NB4 (cell line): ENCODE measurements around the gene CUL1.

Experiments
- DNase-seq: peaks from one replicate; pipeline ENCODE4 v3.0.0; 2010; ENCODE audit warnings: low read depth
- H3K4me3 ChIP-seq: one replicate; pipeline ENCODE4 v1.5.1; 2011; ENCODE audit warnings: mild to moderate bottlenecking, low read depth, low read length, moderate library complexity
- CTCF ChIP-seq: IDR thresholded peaks from one replicate; pipeline ENCODE4 v1.5.1; 2012; ENCODE audit warnings: low read depth, low read length
- MAX ChIP-seq: IDR thresholded peaks from 2 replicates; pipeline ENCODE4 v1.6.1; 2011; ENCODE audit warnings: low read depth, low read length
- MYC ChIP-seq: IDR thresholded peaks from 2 replicates; pipeline ENCODE4 v1.6.1; 2011; ENCODE audit warnings: low read depth, low read length
- POLR2A ChIP-seq: IDR thresholded peaks from 2 replicates; pipeline ENCODE4 v1.6.1; 2011; ENCODE audit warnings: mild to moderate bottlenecking; ENCODE audit not compliant: insufficient read length; ENCODE audit errors: extremely low read depth

Gene CUL1

GRCh38 chr7:148672041-148672440, 26.7 kb upstream of the CUL1 start:
- TF ChIP-seq POLR2A (no peak), MYC (no peak), CTCF (no peak), MAX (no peak)
- no peak overlapping the region for H3K4me3 ChIP-seq
- DNase-seq: no peak

GRCh38 chr7:148674689-148675088, 24.0 kb upstream of the CUL1 start:
- DNase-seq: no peak
- no peak for TF ChIP-seq MAX
- no peak for TF ChIP-seq POLR2A

GRCh38 chr7:148676291-148676690, 22.4 kb upstream of the CUL1 start:
- H3K4me3 ChIP-seq: no peak overlapping the region
- no peak for DNase-seq
- TF ChIP-seq CTCF: no peak
- TF ChIP-seq POLR2A: no peak
- TF ChIP-seq MYC: no peak
- no peak for TF ChIP-seq MAX

More at GRCh38 chr7:148674689-148675088, 24.0 kb upstream of the CUL1 start:
- no peak overlapping the region for H3K4me3 ChIP-seq

- no peak for DNase-seq
- H3K4me3 ChIP-seq: no peak overlapping the region
- TF ChIP-seq MAX (no peak), MYC (no peak), POLR2A (no peak), CTCF (no peak)
Measured at GRCh38 chr7:148681821-148682220, 16.9 kb upstream of the CUL1 start.

- TF ChIP-seq MYC (no peak), CTCF (no peak), MAX (no peak)
- no peak overlapping the region for H3K4me3 ChIP-seq
- no peak for DNase-seq
Measured at GRCh38 chr7:148684289-148684830, 14.3 kb upstream of the CUL1 start.

- DNase-seq: no peak
- H3K4me3 ChIP-seq: no peak overlapping the region
- TF ChIP-seq MAX: no peak
- TF ChIP-seq MYC: no peak
- TF ChIP-seq CTCF: no peak
- TF ChIP-seq POLR2A: no peak
Measured at GRCh38 chr7:148686312-148686937, 12.3 kb upstream of the CUL1 start.
